ENCODE results near the gene NEU4. TPM values are rescaled to one million over a fixed set of nuclear protein-coding genes. Genes with fewer than 3 reads are reported as not detected.
A peak's percentile ranks its signal among the peaks of the same experiment; 100 is the strongest.
"Not testable (repeated sequence)": the region's sequence is repeated elsewhere in the genome, so short reads cannot be mapped to it uniquely, and the experiment has no call there.

The NEU4 gene
- polyA plus RNA-seq = 0.67 TPM
- long read RNA-seq, donor 1 = 0 reads
- long read RNA-seq, donor 2 = 0 reads
- long read RNA-seq, donor 3 = 0 reads
- long read RNA-seq, donor 4 = 0 reads
- long read RNA-seq, donor 5, transcript NEU4-205 (4 exons, 2,273 nt) = major isoform, 14 of 28 reads
- long read RNA-seq, donor 5, partial matches to known transcripts = 0 of 28 reads
- long read RNA-seq, donor 5, other reads (novel, unspliced or antisense) = 5 of 28 reads
- long read RNA-seq, donor 6 = 0 reads
- long read RNA-seq, donor 7, partial matches to known transcripts = 0 of 4 reads
- long read RNA-seq, donor 7, other reads (novel, unspliced or antisense) = 0 of 4 reads
- long read RNA-seq, donor 8, partial matches to known transcripts = 0 of 1 reads
- long read RNA-seq, donor 8, other reads (novel, unspliced or antisense) = 0 of 1 reads
- long read RNA-seq, donor 9, partial matches to known transcripts = 0 of 1 reads
- long read RNA-seq, donor 9, other reads (novel, unspliced or antisense) = 0 of 1 reads
- long read RNA-seq, donor 10 = 0 reads
- long read RNA-seq, donor 11 = 0 reads

GRCh38 chr2:241808721-241809382, at the start of gene NEU4:
TSS of gene NEU4 (plus strand) at chr2:241809193. CDS start at chr2:241814485, 5,292 bp downstream.
- WGBS (ENCODE audit: insufficient coverage, low lambda C conversion rate) = 89% methylated on average over 5 of the region's 31 CpGs
- H3K27me3 ChIP-seq (ENCODE audit: control insufficient read depth, insufficient read depth, low read length) = peaks cover 11% of the 10 kb centered on the region
- peak in 1 of 2 donors; percentile 55 for DNase-seq
- peaks cover 8% of the 10 kb centered on the region for H3K4me1 ChIP-seq (ENCODE audit: control insufficient read depth, insufficient read depth, low read length)
- no peak within 1 kb of the TSS for H3K4me3 ChIP-seq (ENCODE audit: low read length)
- H3K9me3 ChIP-seq (ENCODE audit: control insufficient read depth, low read depth, low read length) = peaks cover 4% of the 10 kb centered on the region
- no peaks in the 10 kb centered on the region for H3K36me3 ChIP-seq (ENCODE audit: control insufficient read depth, insufficient read depth, low read length)
- no peak within 1 kb of the TSS for H3K27ac ChIP-seq (ENCODE audit: low read length)

GRCh38 chr2:241759893-241760292, 49.1 kb upstream of the NEU4 start:
- WGBS (ENCODE audit: insufficient coverage, low lambda C conversion rate) = no CpG with 5 or more reads among the region's 16 CpGs
- H3K27me3 ChIP-seq (ENCODE audit: control insufficient read depth, insufficient read depth, low read length) = not testable (repeated sequence)

GRCh38 chr2:241760301-241760771, 48.7 kb upstream of the NEU4 start:
- no peaks in the 10 kb centered on the region for H3K27me3 ChIP-seq (ENCODE audit: control insufficient read depth, insufficient read depth, low read length)
- H3K36me3 ChIP-seq (ENCODE audit: control insufficient read depth, insufficient read depth, low read length) = peaks cover 44% of the 10 kb centered on the region
- WGBS (ENCODE audit: insufficient coverage, low lambda C conversion rate) = no CpG with 5 or more reads among the region's 17 CpGs
- H3K9me3 ChIP-seq (ENCODE audit: control insufficient read depth, low read depth, low read length) = peaks cover 6% of the 10 kb centered on the region
- no peaks in the 10 kb centered on the region for H3K4me1 ChIP-seq (ENCODE audit: control insufficient read depth, insufficient read depth, low read length)
- H3K4me3 ChIP-seq (ENCODE audit: low read length) = no peak overlapping the region
- DNase-seq = no peak
- no peak overlapping the region for H3K27ac ChIP-seq (ENCODE audit: low read length)

More at GRCh38 chr2:241759893-241760292, 49.1 kb upstream of the NEU4 start:
- not testable (repeated sequence) for DNase-seq; H3K4me3 ChIP-seq (ENCODE audit: low read length); H3K4me1 ChIP-seq (ENCODE audit: control insufficient read depth, insufficient read depth, low read length); H3K27ac ChIP-seq (ENCODE audit: low read length); H3K9me3 ChIP-seq (ENCODE audit: control insufficient read depth, low read depth, low read length)
- H3K36me3 ChIP-seq (ENCODE audit: control insufficient read depth, insufficient read depth, low read length) = peaks cover 45% of the 10 kb centered on the region

- no peak overlapping the region for H3K4me3 ChIP-seq (ENCODE audit: low read length)
- no peak overlapping the region for H3K27ac ChIP-seq (ENCODE audit: low read length)
- no peak for DNase-seq
- H3K27me3 ChIP-seq (ENCODE audit: control insufficient read depth, insufficient read depth, low read length) = no peaks in the 10 kb centered on the region
- H3K36me3 ChIP-seq (ENCODE audit: control insufficient read depth, insufficient read depth, low read length) = peaks cover 26% of the 10 kb centered on the region
- peaks cover 6% of the 10 kb centered on the region for H3K9me3 ChIP-seq (ENCODE audit: control insufficient read depth, low read depth, low read length)
- WGBS (ENCODE audit: insufficient coverage, low lambda C conversion rate) = 73% methylated on average over 4 of the region's 18 CpGs
- no peaks in the 10 kb centered on the region for H3K4me1 ChIP-seq (ENCODE audit: control insufficient read depth, insufficient read depth, low read length)
These were observed 46.6 kb upstream of the NEU4 start for GRCh38 chr2:241762321-241762932.

GRCh38 chr2:241762933-241763369, 46.0 kb upstream of the NEU4 start:
- WGBS (ENCODE audit: insufficient coverage, low lambda C conversion rate) = 80% methylated on average over 1 of the region's 13 CpGs
- Histone ChIP-seq H3K9me3 (ENCODE audit: control insufficient read depth, low read depth, low read length) (peaks cover 6% of the 10 kb centered on the region), H3K27me3 (ENCODE audit: control insufficient read depth, insufficient read depth, low read length) (no peaks in the 10 kb centered on the region), H3K4me3 (ENCODE audit: low read length) (no peak overlapping the region), H3K36me3 (ENCODE audit: control insufficient read depth, insufficient read depth, low read length) (peaks cover 30% of the 10 kb centered on the region), H3K27ac (ENCODE audit: low read length) (no peak overlapping the region), H3K4me1 (ENCODE audit: control insufficient read depth, insufficient read depth, low read length) (no peaks in the 10 kb centered on the region)
- DNase-seq = no peak

GRCh38 chr2:241763551-241764274, 45.3 kb upstream of the NEU4 start:
- peaks cover 6% of the 10 kb centered on the region for H3K9me3 ChIP-seq (ENCODE audit: control insufficient read depth, low read depth, low read length)
- peaks cover 25% of the 10 kb centered on the region for H3K36me3 ChIP-seq (ENCODE audit: control insufficient read depth, insufficient read depth, low read length)
- WGBS (ENCODE audit: insufficient coverage, low lambda C conversion rate) = no CpG with 5 or more reads among the region's 20 CpGs
- H3K27ac ChIP-seq (ENCODE audit: low read length) = no peak overlapping the region
- no peak overlapping the region for H3K4me3 ChIP-seq (ENCODE audit: low read length)
- H3K27me3 ChIP-seq (ENCODE audit: control insufficient read depth, insufficient read depth, low read length) = no peaks in the 10 kb centered on the region
- H3K4me1 ChIP-seq (ENCODE audit: control insufficient read depth, insufficient read depth, low read length) = no peaks in the 10 kb centered on the region
- DNase-seq = no peak

GRCh38 chr2:241764275-241765241, 44.4 kb upstream of the NEU4 start:
- Histone ChIP-seq H3K4me3 (ENCODE audit: low read length) (no peak overlapping the region), H3K4me1 (ENCODE audit: control insufficient read depth, insufficient read depth, low read length) (no peaks in the 10 kb centered on the region), H3K9me3 (ENCODE audit: control insufficient read depth, low read depth, low read length) (peaks cover 6% of the 10 kb centered on the region), H3K27me3 (ENCODE audit: control insufficient read depth, insufficient read depth, low read length) (no peaks in the 10 kb centered on the region), H3K27ac (ENCODE audit: low read length) (no peak overlapping the region), H3K36me3 (ENCODE audit: control insufficient read depth, insufficient read depth, low read length) (peaks cover 22% of the 10 kb centered on the region)
- DNase-seq = no peak
- no CpG with 5 or more reads among the region's 27 CpGs for WGBS (ENCODE audit: insufficient coverage, low lambda C conversion rate)

GRCh38 chr2:241767464-241768250, 41.3 kb upstream of the NEU4 start:
- Histone ChIP-seq H3K4me1 (ENCODE audit: control insufficient read depth, insufficient read depth, low read length) (peaks cover 18% of the 10 kb centered on the region), H3K27me3 (ENCODE audit: control insufficient read depth, insufficient read depth, low read length) (peaks cover under 1% of the 10 kb centered on the region), H3K27ac (ENCODE audit: low read length) (no peak overlapping the region), H3K4me3 (ENCODE audit: low read length) (no peak overlapping the region), H3K9me3 (ENCODE audit: control insufficient read depth, low read depth, low read length) (no peaks in the 10 kb centered on the region), H3K36me3 (ENCODE audit: control insufficient read depth, insufficient read depth, low read length) (peaks cover 8% of the 10 kb centered on the region)
- no peak for DNase-seq
- no CpG with 5 or more reads among the region's 37 CpGs for WGBS (ENCODE audit: insufficient coverage, low lambda C conversion rate)
